Sigmoid colon (tissue), 4 donors: ENCODE results near the gene GPC1.

Experiments used
- CTCF ChIP-seq, 4 experiments: fragments of 450-650 bp in 3 of 4; fragments of 200-600 bp in 1 of 4; IDR thresholded peaks; one replicate each; pipeline ENCODE4 v1.5.1; 2016 to 2019; ENCODE audit warnings: antibody characterized with exemption in 4 of 4, mild to moderate bottlenecking in 3 of 4, moderate library complexity in 2 of 4
- POLR2AphosphoS5 ChIP-seq, 4 donors: sonication (generic); formaldehyde crosslinking; IDR thresholded peaks; one replicate each; pipeline ENCODE4 v1.6.1; 2017; ENCODE audit warnings: antibody characterized with exemption in 4 of 4

- no peak for TF ChIP-seq CTCF (IDR thresholded peaks at IDR 0.05)
- no peak for TF ChIP-seq POLR2AphosphoS5 (IDR thresholded peaks at IDR 0.05)
Measured at GRCh38 chr2:240481720-240482119, 46.3 kb downstream of the GPC1 start.
